Smooth muscle cell (in vitro differentiated cells): Measurements from ENCODE around the gene APOB. TPM values are rescaled to one million over a fixed set of nuclear protein-coding genes. Genes with fewer than 3 reads are reported as not detected.

Experiments
- DNase-seq: peaks from one replicate; lab custom pipeline; 2025; ENCODE audit not compliant: unreplicated experiment; lab: John Stamatoyannopoulos, UW
- H2AFZ ChIP-seq: fragments of 200-600 bp; sonication (generic); 2 replicates; pipeline ENCODE4 v1.6.0; 2016; ENCODE audit warnings: antibody characterized with exemption, low read depth, mild to moderate bottlenecking
- H3F3A ChIP-seq: fragments of 200-600 bp; sonication (generic); 2 replicates; pipeline ENCODE4 v1.6.0; 2017; ENCODE audit warnings: antibody characterized with exemption, low read depth
- H3K27ac ChIP-seq: fragments of 200-600 bp; sonication (generic); 2 replicates; pipeline ENCODE4 v1.5.1; 2016; ENCODE audit warnings: low read depth, mild to moderate bottlenecking
- H3K27me3 ChIP-seq: fragments of 200-600 bp; sonication (generic); 2 replicates; pipeline ENCODE4 v1.6.1; 2016; ENCODE audit warnings: low read depth, mild to moderate bottlenecking
- H3K36me3 ChIP-seq: fragments of 200-600 bp; sonication (generic); 2 replicates; pipeline ENCODE4 v1.5.1; 2016; ENCODE audit warnings: low read depth
- H3K4me1 ChIP-seq: fragments of 200-600 bp; sonication (generic); 2 replicates; pipeline ENCODE4 v1.5.1; 2016; ENCODE audit warnings: low read depth
- H3K4me2 ChIP-seq: fragments of 200-600 bp; sonication (generic); 2 replicates; pipeline ENCODE4 v1.6.0; 2016; ENCODE audit warnings: mild to moderate bottlenecking
- H3K4me3 ChIP-seq: fragments of 200-600 bp; sonication (generic); 2 replicates; pipeline ENCODE4 v1.5.1; 2016; ENCODE audit warnings: mild to moderate bottlenecking
- H3K79me2 ChIP-seq: fragments of 200-600 bp; sonication (generic); 2 replicates; pipeline ENCODE4 v1.6.0; 2016; ENCODE audit warnings: low read depth, mild to moderate bottlenecking
- H3K9ac ChIP-seq: fragments of 200-600 bp; sonication (generic); 2 replicates; pipeline ENCODE4 v1.6.0; 2016; ENCODE audit warnings: low read depth
- H3K9me3 ChIP-seq: fragments of 200-600 bp; sonication (generic); replicated peaks from 2 replicates; pipeline ENCODE4 v1.5.1; 2016; ENCODE audit warnings: low read depth
- H4K20me1 ChIP-seq: fragments of 200-600 bp; sonication (generic); 2 replicates; pipeline ENCODE4 v1.6.0; 2016; ENCODE audit warnings: low read depth
- WGBS: methylation state at CpG from one replicate; pipeline ENCODE4 v1.1.7; 2016; ENCODE audit warnings: low lambda C conversion rate; 5-methylcytosine and 5-hydroxymethylcytosine counted together
- polyA plus RNA-seq: library from polyadenylated mRNA; unstranded; fragments of >200 nt; fragmentation: Nextera tagmentation; extraction: Ambion mirVana; gene quantifications from 2 replicates; pipeline ENCODE4 v1.2.1, GENCODE V29; 2016
- total RNA-seq: library from RNA; depleted of rRNA; stranded (reverse); fragments of >200 nt; gene quantifications from 2 replicates; pipeline ENCODE4 v1.2.3, GENCODE V29; 2014
- TF ChIP-seq, protein P1 (sequence below): fragments of 200-600 bp; sonication (generic); IDR thresholded peaks from 2 replicates; pipeline ENCODE4 v1.5.1; 2017; ENCODE audit warnings: borderline replicate concordance, mild to moderate bottlenecking, antibody characterized with exemption; ENCODE audit not compliant: insufficient read depth, poor library complexity, severe bottlenecking

Gene APOB
- total and polyA plus RNA-seq, 2 experiments from 2014 or later: under 0.01 to 0.09 TPM

DNA sequence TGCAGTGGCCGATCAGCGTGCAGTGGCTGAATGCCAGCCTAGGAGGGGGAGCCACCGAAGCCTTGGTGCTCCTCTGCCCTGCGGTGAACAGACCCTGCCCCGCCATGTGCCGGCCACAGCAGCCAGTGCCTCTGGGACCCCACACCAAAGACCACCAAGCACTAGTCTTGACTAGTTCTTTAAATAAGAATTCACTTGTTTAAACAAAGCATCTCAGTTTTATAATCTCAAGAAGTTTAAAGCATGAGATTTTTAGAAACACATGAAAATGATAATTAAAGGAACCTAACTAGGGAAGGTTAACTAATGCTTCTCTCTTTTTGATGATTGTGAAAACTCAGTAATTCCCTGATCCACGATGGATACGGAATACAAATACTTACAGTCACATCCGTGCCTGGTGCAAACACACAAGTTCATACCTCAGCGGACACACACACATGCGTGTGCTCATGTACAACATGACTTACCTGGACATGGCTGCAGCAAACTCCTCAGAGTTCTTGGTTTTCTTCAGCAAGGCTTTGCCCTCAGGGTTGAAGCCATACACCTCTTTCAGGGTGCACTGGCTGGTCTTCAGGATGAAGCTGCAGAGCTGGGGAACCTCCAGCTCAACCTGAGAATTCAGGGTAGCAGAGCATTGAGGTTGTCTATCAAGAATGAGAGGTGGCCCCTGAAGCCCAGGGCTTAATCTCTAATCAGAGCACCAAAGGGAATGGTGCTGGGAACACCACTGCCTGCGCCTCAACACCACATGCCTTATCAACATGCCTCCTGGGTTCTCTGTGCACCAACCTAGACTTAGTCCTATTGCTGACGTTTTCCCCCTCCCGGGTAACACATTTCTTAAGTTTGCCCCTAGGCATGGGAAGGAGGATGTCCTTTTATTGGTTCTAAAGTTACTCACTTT is 3.1 kb downstream of the APOB start:
- H3K4me2 ChIP-seq: no peak overlapping the region
- H2AFZ ChIP-seq: no peak overlapping the region
- no peak overlapping the region for H3K27ac ChIP-seq
- H3K79me2 ChIP-seq: no peaks in the 10 kb centered on the region
- no peaks in the 10 kb centered on the region for H4K20me1 ChIP-seq
- H3K4me3 ChIP-seq: no peak overlapping the region
- no peak overlapping the region for H3K9ac ChIP-seq
- peaks cover 37% of the 10 kb centered on the region for H3K27me3 ChIP-seq
- H3F3A ChIP-seq: no peaks in the 10 kb centered on the region
- WGBS: 91% methylated on average over 14 of the region's 14 CpGs
- no peaks in the 10 kb centered on the region for H3K36me3 ChIP-seq
- no peak for DNase-seq
- TF ChIP-seq, protein P1, sequence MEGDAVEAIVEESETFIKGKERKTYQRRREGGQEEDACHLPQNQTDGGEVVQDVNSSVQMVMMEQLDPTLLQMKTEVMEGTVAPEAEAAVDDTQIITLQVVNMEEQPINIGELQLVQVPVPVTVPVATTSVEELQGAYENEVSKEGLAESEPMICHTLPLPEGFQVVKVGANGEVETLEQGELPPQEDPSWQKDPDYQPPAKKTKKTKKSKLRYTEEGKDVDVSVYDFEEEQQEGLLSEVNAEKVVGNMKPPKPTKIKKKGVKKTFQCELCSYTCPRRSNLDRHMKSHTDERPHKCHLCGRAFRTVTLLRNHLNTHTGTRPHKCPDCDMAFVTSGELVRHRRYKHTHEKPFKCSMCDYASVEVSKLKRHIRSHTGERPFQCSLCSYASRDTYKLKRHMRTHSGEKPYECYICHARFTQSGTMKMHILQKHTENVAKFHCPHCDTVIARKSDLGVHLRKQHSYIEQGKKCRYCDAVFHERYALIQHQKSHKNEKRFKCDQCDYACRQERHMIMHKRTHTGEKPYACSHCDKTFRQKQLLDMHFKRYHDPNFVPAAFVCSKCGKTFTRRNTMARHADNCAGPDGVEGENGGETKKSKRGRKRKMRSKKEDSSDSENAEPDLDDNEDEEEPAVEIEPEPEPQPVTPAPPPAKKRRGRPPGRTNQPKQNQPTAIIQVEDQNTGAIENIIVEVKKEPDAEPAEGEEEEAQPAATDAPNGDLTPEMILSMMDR: no peak
- no peaks in the 10 kb centered on the region for H3K9me3 ChIP-seq
- peaks cover 6% of the 10 kb centered on the region for H3K4me1 ChIP-seq

DNA sequence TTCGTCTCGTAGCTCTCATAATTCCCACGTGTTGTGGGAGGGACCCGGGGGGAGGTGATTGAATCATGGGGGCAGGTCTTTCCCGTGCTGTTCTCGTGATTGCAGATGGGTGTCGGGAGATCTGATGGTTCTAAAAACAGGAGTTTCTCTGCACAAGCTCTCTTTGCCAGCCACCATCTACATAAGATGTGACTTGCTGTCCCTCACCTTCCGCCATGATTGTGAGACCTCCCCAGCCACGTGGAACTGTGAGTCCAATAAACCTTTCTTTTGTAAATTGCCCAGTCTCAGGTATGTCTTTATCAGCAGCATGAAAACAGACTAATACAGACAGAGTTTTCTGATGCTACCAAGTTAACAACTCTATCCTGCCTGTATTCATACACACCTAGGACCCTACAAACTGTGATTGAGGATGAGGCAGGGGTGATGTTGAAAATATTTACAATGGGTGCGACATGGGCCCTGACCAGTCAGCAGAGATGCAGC is 3.9 kb downstream of the APOB start:
- Histone ChIP-seq H3K4me3 (no peak overlapping the region), H4K20me1 (no peaks in the 10 kb centered on the region), H3K27me3 (peaks cover 30% of the 10 kb centered on the region), H3K9me3 (no peaks in the 10 kb centered on the region), H2AFZ (no peak overlapping the region), H3K9ac (no peak overlapping the region), H3K4me2 (no peak overlapping the region), H3F3A (no peaks in the 10 kb centered on the region), H3K79me2 (no peaks in the 10 kb centered on the region), H3K27ac (no peak overlapping the region), H3K36me3 (no peaks in the 10 kb centered on the region), H3K4me1 (peaks cover 6% of the 10 kb centered on the region)
- TF ChIP-seq, protein P1: no peak
- no peak for DNase-seq
- WGBS: 83% methylated on average over 10 of the region's 10 CpGs

DNA sequence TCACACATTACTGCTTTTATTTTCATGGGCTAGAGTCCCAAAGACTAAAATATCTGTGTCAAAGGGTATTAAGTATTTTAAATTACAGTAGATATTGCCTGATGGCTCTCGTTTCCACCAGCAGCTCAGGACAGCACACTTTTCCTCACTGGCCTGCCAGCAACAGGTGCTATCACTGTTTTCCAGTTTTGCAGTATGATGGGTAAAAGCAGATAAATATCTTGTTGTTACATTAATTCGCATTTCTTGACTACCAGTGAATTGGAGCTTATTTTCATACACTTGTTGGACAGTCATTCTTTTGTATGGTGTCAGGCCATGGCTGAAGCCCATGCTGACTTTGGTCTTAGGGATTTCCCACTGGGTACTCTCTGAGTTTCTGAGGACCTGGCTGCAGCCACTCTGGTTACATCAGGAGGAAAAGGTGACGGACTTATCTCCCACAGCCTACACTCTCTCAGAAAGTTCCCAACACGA is 4.8 kb downstream of the APOB start:
- Histone ChIP-seq H3K27ac (no peak overlapping the region), H3K9me3 (no peaks in the 10 kb centered on the region), H3K27me3 (peaks cover 21% of the 10 kb centered on the region), H3K4me2 (no peak overlapping the region), H3K9ac (no peak overlapping the region), H3K4me1 (peaks cover 6% of the 10 kb centered on the region), H2AFZ (no peak overlapping the region), H4K20me1 (no peaks in the 10 kb centered on the region), H3K79me2 (no peaks in the 10 kb centered on the region), H3F3A (no peaks in the 10 kb centered on the region), H3K36me3 (no peaks in the 10 kb centered on the region), H3K4me3 (no peak overlapping the region)
- 73% methylated on average over 4 of the region's 4 CpGs for WGBS
- no peak for DNase-seq
- TF ChIP-seq, protein P1: no peak
